Measurements from ENCODE around the gene ALG5.

Gene ALG5

DNA sequence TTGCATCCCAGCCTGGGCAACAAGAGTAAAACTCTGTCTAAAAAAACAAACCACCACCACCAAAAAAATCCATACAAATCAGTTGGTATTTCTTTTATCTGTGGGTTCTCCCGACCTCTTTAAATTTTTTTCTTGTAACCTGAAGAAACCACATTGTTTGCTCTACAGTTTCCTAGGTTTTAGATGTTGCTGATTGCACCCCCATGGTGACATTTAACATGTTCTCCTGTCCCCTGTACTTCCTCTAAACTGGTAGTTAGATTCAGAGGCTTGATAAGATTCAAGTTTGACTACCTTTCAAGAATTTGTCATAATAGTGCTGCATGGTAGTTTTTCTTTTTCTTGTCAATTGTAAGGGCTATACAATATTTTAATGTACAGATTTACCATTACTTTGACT is 24.0 kb downstream of the ALG5 start:
- DNase-seq, result no peak

DNA sequence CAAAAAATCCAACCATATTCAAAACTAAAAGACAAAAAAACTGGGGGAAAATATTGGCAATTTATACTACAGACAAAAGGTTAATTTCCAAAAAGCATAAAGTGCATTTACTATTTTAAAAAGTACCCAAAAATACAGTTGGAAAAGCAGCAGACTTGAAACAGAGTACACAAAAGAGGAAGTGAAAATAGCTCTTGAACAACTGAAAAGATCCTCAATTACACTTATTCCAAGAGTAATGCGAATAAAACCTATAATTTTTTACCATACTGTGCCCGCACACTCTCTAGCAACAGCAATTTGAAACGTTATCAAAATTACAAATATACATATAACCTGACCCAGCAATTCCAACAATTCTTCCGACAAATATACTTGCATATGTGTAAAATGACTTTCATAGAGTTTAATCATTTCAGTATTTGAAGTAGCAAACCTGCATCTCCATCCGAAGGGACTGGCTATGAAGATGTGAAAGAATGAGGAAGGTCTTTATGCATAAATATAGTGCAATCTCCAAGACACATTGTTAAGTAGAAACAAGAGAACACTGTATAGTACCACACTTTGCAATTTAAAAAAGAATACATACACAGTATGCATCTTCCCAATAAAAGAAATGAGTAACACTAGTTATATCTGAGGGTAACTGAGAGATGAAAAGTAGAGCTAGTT is 25.4 kb downstream of the ALG5 start:
- no peak for DNase-seq

DNA sequence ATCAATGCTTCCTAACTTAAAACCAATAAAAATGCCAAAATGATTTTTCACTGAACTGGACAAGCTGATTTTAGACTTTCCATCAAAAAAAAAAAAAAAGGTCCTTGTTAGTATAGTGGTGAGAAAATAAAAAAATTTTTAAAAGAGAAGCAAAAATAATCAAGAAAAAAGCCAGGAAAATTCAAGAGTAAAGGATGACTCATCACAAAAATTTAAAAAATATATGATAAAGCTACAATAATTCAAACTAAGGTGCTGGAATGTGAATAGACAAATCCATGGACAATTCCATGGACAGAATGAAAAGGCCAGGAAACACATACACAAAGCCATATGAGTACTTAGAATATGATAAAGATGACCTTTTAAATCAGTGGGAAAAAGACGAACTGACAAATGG is 26.1 kb downstream of the ALG5 start:
- no peak for DNase-seq

DNA sequence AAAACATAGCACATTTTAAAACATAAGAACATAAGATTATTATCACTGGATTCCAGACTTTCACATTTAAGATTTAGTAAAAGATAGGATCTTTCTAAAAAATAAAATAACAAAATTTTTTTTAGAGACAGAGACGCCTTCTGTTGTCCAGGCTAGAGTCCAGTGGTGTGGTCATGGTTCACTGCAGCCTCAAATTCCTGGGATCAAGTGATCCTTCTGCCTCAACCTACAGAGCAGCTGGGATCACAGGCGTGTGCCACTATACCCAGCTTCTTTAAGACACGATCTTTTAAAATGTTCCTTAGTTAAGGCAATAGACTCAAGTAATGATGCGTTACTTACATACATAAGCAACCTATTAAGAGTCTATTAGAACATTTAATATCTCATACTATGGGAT is 32.7 kb downstream of the ALG5 start:
- DNase-seq, result no peak

DNA sequence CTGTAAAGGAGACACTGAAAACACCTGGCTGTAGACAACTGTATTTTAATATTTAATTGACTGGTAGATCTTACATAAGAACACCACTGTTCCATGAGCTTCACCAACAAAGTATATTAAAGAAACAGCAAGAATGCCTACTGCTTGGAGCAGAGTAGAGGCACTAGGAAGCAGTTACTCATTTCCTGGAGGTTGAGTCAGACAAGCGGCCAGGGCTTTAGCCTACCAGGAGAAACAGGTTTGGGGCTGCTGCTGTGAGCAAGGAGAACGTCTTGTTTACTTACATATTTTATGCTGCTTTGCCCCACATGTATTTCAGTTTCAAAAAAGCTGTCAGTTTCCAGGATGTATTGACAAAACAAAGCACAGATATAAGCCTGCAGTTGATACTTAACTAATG is 33.4 kb downstream of the ALG5 start:
- DNase-seq, result no peak

DNA sequence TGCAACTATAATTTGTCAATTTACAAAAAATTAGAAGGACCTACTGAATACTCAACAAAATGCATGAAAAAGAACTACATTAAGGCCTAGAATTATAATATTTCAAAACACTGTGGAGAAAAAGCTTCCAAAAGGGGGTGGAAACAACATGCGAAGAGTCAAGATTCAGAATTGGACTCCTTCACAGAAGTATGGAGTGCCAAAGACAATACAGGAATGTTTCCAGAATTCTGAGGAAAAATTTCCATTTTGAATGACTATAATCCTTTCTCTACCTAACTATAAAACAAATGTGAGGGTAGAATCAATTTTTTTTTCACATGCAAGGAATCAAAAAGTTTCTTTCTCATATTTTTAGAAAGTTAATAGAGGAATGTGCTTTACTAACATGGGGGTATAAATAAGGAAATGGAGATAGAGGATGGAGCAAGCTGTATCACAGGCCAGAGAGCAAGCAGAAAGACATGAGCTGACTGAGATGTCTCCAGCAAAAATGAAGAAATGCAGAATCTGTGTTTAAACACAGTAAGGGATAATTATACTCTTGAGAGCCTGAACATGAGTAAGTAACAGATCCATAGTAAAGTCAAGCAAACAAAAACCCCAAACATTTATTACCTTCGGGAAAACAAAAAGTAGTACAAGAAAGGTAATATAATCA is 39.6 kb downstream of the ALG5 start:
- no peak for DNase-seq

DNA sequence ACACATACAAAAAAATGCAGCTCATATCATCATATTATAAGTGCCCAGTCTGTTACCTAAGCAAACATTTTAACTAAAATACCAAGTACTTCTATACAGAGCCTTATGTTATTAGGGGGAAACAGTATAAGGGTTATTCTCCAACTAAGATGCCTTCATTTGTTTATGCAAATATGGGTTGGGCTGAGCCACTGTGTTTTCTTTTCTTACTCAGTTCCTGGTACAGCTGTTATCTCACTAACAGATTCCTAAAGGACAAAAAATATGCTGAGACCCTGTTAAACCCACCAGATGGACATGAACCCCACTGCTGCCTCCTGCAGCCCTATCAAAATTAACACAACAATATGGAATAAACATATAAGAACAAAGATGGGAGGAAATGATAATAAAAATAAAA is 44.6 kb downstream of the ALG5 start:
- no peak for DNase-seq

DNA sequence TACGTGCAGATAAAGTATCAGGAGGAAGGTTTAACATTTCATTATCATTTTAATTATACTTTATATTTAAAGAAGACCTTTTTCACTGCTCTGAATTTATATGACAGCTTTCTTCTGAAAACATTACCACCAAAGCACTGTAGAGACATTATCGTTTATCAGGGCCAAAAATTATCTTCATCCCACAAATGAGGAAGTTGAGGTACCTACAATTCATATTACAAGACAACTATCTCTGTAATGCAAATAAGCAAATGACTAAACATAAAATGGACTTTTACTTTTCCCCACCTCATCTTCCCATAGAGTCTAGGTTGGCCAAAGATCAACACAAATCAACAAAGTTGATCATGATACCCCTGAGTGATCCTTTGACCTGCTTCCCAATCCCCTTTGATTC is 48.2 kb downstream of the ALG5 start:
- DNase-seq, result no peak

DNA sequence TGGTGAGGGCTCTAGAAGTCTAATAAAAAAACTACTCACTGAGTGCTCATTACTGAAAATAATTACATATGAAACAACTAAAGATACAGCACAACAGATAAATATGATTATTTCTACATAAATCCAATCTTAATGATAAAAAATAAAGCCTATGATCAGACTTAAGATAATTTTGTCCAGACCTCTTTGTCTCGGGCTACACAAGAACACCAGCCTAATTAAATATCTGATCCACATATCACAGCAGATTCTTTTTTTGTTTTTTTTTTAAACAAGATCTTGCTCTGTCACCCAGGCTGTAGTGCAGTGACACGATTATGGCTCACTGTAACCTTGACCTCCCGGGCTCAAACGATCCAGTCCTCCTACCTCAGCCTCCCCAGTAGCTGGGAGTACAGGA is 48.8 kb downstream of the ALG5 start:
- no peak for DNase-seq

DNA sequence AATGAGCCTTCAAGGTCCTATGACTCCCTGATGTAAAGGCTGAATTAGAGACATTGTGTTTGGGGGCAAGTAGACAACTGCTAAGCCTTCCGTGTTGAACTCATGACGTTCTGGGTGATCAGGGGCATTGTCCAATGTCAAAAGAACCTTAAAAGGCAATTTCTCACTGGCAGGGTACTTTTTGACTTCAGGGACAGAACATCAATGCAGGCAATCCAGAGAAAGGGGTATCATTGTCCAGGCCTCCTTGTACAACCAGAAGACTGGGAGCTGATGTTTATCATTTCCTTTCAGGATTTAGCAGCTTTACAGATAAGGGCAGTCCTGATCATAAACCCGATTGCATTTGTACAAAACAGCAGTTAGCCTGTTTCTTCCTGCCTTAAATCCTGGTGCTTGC is 54.1 kb downstream of the ALG5 start:
- DNase-seq, result no peak

DNA sequence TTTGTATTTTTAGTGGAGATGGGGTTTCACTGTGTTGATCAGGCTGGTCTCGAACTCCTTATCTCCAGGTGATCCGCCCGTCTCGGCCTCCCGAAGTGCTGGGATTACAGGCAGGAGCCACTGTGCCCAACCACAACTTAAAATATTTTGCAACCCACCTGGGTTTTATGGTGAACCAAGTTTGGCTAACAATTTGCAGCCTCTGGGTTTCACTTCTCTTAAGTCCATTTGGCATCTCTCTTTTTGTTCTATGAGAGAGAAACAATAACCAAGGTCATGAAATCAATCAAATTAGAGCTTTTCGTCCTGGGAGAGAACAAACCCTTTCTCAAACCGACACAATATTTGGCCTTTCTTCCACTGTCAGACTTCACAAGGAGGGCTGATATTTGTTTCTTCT is 73.5 kb downstream of the ALG5 start:
- DNase-seq, result no peak

DNA sequence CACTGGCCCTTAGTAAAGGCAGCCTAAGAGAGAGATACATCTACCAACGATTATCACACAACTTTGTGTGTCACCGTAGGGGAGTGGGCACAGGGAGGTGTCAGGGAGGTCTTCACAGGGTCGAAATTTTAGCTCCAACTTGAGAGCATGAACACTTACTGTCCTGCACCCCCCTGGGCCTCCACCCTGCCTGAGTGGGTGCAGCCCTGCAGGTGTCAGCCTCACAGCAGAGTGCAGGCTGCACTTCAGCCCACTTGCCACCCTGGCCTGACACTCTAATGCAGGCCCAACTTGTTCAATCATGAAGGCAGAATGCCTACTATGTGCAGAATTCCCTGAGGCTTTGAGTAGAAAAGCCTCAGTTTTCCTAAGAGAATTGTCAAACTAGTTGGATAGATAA is 75.1 kb downstream of the ALG5 start:
- no peak for DNase-seq

DNA sequence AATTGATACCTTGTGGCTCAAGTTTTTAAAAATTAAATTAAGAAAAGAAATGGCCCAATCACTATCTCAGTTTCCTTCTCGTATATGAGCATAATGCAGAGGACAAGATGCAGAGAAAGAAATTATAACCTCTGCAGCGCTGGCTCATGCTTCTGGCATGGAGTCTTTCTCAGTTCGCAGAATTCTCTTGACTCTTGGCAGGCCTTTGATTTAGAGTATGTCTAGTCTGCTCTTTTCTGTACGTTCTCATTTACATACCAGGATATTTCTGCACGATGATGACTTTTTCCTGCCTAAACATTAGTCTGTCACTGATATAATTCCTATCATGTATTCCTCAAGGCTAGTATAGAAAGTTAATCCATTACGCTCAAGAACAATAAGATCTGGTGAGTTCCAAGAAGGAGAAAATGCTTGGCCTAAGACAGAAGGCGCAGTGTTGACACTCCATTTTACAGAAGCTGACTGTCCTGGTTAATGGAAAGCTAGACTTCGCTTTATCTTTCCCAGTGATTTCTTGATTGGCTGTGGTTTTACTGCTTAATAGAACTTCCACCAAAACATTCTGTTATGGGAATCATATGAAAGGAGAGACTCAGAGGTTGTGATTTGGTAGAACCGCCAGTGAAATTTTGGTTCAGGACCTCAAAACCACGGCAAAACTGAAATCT is 77.4 kb downstream of the ALG5 start:
- DNase-seq, result no peak

DNA sequence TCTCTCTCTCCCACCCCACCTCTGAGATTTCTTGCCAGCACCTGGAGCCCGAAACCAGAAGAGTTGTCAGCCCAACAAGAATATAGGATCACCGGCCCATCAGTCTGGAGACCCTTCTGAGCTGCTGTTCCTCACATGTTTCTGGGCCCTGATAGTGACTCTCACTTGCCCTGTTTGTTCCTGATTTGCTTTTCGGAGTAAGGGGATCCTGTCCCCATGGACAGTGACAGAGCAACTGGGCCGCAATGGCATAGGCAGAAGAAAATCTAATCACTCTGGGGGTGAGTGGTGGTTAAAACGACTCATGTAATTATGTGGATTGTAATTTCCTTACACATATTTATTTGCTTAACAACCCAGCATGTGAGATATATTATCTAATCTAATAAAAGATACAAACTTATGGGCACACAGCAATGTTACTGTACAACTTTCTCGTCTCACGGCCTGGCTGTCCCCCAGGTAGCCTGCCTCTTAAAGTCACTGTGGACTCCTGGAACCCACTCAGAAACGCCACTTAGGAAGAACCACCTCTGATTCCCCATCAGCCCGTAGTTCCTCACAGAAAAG is 78.4 kb downstream of the ALG5 start:
- DNase-seq, result no peak

DNA sequence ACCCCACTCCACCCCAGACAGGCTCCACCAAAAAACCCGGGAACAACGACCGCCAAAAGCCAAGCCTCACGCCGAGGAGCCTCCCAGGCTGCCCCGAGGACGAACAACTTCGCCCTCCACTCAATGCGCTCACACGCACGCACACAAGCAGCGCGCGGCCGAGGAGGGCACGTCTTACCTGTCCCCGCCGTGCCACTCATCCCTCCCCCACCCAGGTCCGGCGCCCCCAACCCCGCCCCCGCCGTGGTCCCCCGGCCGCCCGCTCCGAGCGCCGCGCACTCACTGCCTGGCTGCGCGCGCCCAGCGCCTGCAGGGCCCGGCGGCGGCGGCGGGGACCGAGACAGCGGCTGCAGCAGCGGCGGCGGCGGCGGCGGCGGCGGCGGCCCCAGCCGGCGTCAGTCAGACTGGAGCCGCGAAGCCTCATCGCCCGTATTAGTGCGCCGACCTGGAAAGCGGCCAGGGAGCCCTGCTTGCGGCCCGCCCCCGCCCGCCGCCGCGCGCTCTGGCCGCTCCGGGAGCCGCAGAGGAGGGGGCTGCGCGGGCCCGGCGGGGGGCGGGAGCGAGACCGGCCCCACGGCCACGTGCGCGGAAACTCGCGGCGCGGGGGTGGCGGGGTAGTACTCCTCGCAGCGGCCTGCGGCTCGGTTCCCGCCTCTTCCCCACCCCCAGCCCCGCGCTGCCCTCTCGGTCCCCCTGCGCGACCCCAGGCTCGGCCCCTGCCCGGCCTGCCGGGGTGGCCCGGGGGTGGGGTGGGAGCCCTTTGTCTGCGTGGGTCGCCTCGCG is 79.1 kb downstream of the ALG5 start, which contains the start of gene SMAD9:
TSS of gene SMAD9 (minus strand) at position 406 of the 783 bp plus-strand sequence. CDS start 40,549 bp downstream, outside the sequence.
- peak; percentile 61 for DNase-seq

DNA sequence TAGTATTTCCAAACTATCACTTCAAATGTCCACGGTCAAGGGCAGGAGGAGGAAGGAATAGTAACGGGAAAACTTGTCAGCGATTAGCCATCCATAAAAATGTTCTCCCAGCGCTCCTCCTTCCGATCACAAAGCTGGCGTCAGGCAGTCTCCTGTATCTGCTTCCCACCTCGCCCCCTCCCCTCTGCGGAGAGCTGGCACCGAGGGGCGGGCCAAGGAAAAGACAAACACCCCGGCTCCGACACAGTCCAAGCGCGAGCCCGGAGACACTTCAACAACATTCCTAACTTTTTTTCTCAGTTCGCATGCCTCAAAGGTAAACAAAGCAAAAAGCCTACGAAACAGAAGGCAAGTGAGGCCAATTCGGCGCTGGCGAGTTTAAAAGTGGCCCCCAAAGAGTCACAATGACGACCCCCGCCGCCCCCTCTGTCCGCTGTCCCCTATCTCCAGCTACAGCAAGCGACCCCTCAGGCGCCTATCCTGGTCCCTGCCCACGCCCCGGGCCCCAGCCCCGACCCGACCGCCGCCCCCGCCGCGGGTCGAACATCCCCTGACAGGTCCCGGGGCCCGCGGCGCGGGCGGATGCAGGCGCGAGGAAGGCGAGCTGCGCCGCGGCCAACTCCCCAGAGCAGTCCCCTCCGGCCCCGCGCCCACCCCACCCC is 79.8 kb downstream of the ALG5 start:
- DNase-seq, result peak; percentile 59

DNA sequence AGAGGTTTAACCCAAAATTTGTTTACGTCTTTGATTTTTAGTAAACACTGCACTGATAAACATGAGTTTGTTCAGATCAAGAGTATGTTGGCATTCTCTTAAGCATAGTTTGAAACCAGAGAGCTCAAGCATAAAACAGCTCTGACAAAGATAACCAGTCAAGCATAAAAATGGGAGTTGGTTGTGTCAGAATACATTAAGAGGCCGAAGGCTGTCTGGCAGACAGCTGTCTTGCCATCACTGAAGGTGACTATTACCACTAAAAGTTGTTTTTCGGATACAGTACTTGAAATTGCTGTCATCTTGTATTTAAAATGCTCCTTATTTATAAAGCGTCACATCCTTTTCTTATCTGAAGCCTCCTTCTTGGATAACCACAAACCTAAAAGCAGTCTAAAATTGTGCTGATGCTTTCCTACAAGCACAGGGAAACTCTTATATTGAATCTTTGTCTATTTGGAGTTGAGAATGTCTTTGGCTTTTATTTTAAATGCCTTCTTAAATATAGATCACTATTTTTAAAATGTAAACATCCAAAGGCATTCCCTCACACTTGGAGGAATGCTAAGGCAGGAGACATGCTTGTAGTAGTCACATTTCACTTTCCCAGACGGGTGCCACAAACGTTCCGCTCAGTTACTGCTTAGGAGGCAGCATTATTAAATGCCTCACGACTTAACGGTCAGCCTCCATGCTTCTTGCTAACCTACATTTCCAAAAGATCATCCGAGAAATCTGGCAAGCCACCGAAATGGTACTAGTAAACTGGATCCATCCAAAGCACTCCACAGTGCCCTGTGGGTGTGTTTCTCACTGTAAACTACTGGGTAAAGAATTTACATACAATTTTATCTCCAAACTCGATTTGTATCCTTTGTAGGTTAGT is 80.7 kb downstream of the ALG5 start:
- DNase-seq, result no peak

DNA sequence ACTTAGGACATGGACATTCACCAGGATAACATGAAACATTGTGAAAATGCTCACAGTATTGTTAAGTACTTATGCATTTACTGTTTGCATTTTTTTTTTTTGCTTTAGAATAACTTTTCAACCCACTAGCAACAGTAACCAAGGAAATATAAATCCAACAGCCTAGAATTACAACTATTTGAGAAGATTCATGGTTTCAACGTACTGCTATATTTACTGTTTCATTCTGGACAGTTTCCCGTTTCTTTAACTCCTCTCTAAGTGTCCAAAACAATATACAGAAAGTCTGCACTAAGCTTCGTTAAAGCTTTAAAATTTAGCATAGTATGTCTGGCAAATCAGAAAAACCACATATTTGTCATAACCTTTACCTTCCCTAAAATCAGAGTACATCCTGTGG is 81.8 kb downstream of the ALG5 start:
- DNase-seq, result no peak

DNA sequence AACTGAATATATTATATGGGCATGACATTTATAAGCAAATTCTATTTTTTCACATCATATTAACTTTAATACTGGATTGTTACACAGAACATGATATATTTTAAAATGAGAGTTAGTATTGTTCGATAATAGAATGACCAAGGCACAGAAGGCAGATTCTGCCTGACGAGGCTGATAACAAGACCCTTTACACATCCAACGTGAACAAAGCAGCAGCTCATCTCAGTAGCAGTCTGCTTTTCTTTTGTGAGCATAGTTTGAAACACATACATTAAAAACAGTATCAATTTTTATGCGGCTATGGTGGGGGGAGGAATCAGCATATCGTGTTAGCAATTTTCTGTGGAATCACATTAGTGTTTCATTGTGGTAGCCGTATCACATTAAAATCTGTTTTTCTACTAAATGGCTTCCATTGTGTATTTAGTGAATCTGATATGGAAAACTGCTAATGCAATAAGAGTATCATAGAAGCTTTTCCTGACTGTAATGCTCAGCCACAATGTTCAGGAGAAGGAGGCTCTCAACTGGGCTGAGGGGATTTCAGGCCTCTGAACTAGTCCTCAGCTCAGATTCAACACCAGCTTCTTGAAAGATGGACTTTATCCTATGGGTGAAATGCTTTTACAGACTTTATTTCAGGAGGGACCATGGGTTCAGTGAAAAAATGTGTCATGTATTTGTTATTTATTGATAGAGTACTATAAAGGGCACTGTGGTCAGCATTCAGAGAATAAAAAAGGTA is 83.1 kb downstream of the ALG5 start:
- DNase-seq, result no peak

DNA sequence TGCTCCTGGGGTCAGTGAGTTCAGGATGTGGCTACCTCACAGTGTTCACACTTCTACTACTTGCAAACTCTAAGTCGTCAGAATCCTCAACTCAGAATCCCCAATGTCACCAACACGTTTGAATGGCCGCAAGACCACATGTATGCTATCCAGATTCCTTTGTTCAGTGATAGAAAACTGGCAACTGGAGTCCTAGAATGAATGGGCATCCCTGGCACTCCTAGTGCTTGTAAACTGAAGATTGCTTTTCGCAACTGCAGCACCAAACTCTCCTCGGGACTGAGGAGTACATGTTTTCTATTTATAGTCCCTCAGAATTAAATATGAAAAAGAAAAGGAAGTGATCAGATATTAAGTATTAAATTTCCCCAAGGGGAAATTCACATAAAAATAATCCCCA is 84.0 kb downstream of the ALG5 start:
- no peak for DNase-seq

DNA sequence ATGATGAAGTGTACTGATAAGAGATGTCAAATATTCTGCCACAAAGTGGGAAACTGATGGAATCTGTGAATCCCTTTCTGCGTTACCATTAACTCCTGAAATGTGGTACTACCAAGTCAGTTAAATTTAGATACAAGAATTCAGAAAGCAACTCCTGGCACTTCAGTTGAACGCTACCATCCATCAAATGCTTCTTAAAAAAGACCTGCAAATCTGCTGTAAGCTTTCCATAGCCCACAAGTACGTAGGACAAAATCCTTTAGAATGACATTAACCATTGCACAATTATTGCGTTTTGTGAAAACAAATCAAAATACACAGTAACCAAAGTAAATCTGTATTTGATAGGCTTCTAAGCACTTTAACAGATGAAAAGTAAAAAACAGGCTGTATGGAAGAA is 84.5 kb downstream of the ALG5 start:
- no peak for DNase-seq

Measured in activated CD8-positive, alpha-beta memory T cell treated with anti-CD3 and anti-CD28 coated beads, Interleukin-2, amount 50 U/mL, for 48 hours (primary cell).